Measurements from ENCODE around the gene ITLN2. TPM values are rescaled to one million over a fixed set of nuclear protein-coding genes. Genes with fewer than 3 reads are reported as not detected.
"Not testable (repeated sequence)": the region's sequence is repeated elsewhere in the genome, so short reads cannot be mapped to it uniquely, and the experiment has no call there.

Gene ITLN2
- polyA plus RNA-seq, 1 of the 3 experiments (the other 2 are of a cell fraction), result not detected

- H2AFZ ChIP-seq (ENCODE audit: low read depth), result no peak overlapping the region
- H3K36me3 ChIP-seq (replicated peaks in 1 of 2; ENCODE audit: control insufficient read depth in 1 of 2, insufficient read depth in 2 of 2, low read length in 1 of 2), result no peaks in the 10 kb centered on the region
- TF ChIP-seq ZBTB33 (IDR thresholded peaks at IDR 0.05; ENCODE audit: borderline replicate concordance, low read depth), result no peak
- TF ChIP-seq CHD2 (IDR thresholded peaks at IDR 0.05; ENCODE audit: low read length, partially characterized antibody), result no peak
- no peak for TF ChIP-seq MAX (IDR thresholded peaks at IDR 0.05; ENCODE audit: low read depth)
- TF ChIP-seq RAD21 (IDR thresholded peaks at IDR 0.05; ENCODE audit: low read length), result no peak
- no peak for TF ChIP-seq NFIC (IDR thresholded peaks at IDR 0.05; ENCODE audit: borderline replicate concordance)
- no peak for TF ChIP-seq IRF3 (IDR thresholded peaks at IDR 0.05; ENCODE audit: low read depth, low read length)
- TF ChIP-seq EP300 (IDR thresholded peaks at IDR 0.05; ENCODE audit: borderline replicate concordance in 1 of 2, low read depth in 1 of 2, low read length in 1 of 2), result no peak
- no peak for TF ChIP-seq TEAD4 (IDR thresholded peaks at IDR 0.05; ENCODE audit: borderline replicate concordance, insufficient read depth)
- TF ChIP-seq RCOR1 (IDR thresholded peaks at IDR 0.05; ENCODE audit: low read length), result no peak
- TF ChIP-seq ELF1 (IDR thresholded peaks at IDR 0.05), result no peak
- TF ChIP-seq USF2 (IDR thresholded peaks at IDR 0.05; ENCODE audit: borderline replicate concordance, low read depth, low read length), result no peak
- no peak for TF ChIP-seq SMC3 (IDR thresholded peaks at IDR 0.05; ENCODE audit: low read depth, low read length)
- TF ChIP-seq RFX5 (IDR thresholded peaks at IDR 0.05; ENCODE audit: low read length), result no peak
- peaks cover 49% of the 10 kb centered on the region; the same call in 1 of the 2 replicates for H3K27me3 ChIP-seq (ENCODE audit: insufficient read depth)
- no peak overlapping the region for H3K27ac ChIP-seq (ENCODE audit: low read depth in 2 of 2, low read length in 1 of 2)
- no peaks in the 10 kb centered on the region for H3F3A ChIP-seq (replicated peaks; ENCODE audit: insufficient read depth)
- no peak overlapping the region for H3K9ac ChIP-seq
- H3K79me2 ChIP-seq (ENCODE audit: insufficient read depth), result no peaks in the 10 kb centered on the region
- no peak overlapping the region for H3K4me3 ChIP-seq (ENCODE audit: low read depth in 2 of 2, low read length in 1 of 2)
- 33% methylated on average over 2 of the region's 2 CpGs for WGBS (ENCODE audit: low lambda C conversion rate)
- CTCF ChIA-PET, result interaction anchor here (1.9 kb wide), 1 partner anchor 10 kb away, joined by 5 read pairs; no protein-coding TSS in a partner anchor
- no peaks in the 10 kb centered on the region for H3K9me2 ChIP-seq
- no peak overlapping the region for H3K4me2 ChIP-seq
- no peak for DNase-seq
- H4K20me1 ChIP-seq (ENCODE audit: insufficient read depth), result no peaks in the 10 kb centered on the region
- POLR2A ChIA-PET, result no interaction called here
- no peaks in the 10 kb centered on the region for H3K9me3 ChIP-seq
- H3K4me1 ChIP-seq (ENCODE audit: control insufficient read depth in 1 of 2, insufficient read depth in 2 of 2, low read depth in 1 of 2, low read length in 1 of 2), result no peaks in the 10 kb centered on the region
Measured at GRCh38 chr1:160949881-160950280, 4.7 kb downstream of the ITLN2 start.

GRCh38 chr1:160949216-160949880 lies 5.3 kb downstream of the ITLN2 start:
- H3K9ac ChIP-seq; H3K36me3 ChIP-seq (replicated peaks in 1 of 2; ENCODE audit: control insufficient read depth in 1 of 2, insufficient read depth in 2 of 2, low read length in 1 of 2); H3F3A ChIP-seq (replicated peaks; ENCODE audit: insufficient read depth); H4K20me1 ChIP-seq (ENCODE audit: insufficient read depth); DNase-seq; POLR2A ChIA-PET; H3K4me2 ChIP-seq; H3K4me1 ChIP-seq (ENCODE audit: control insufficient read depth in 1 of 2, insufficient read depth in 2 of 2, low read depth in 1 of 2, low read length in 1 of 2); H3K4me3 ChIP-seq (ENCODE audit: low read depth in 2 of 2, low read length in 1 of 2); H3K9me3 ChIP-seq; H3K79me2 ChIP-seq (ENCODE audit: insufficient read depth); H2AFZ ChIP-seq (ENCODE audit: low read depth); CTCF ChIA-PET; H3K9me2 ChIP-seq; H3K27ac ChIP-seq (ENCODE audit: low read depth in 2 of 2, low read length in 1 of 2): not testable (repeated sequence)
- WGBS (ENCODE audit: low lambda C conversion rate), result 23% methylated on average over 7 of the region's 7 CpGs
- peaks cover 49% of the 10 kb centered on the region; the same call in 1 of the 2 replicates for H3K27me3 ChIP-seq (ENCODE audit: insufficient read depth)

- H3K4me2 ChIP-seq; H3K9me3 ChIP-seq; H3K27ac ChIP-seq (ENCODE audit: low read depth in 2 of 2, low read length in 1 of 2); H3K4me1 ChIP-seq (ENCODE audit: control insufficient read depth in 1 of 2, insufficient read depth in 2 of 2, low read depth in 1 of 2, low read length in 1 of 2); H2AFZ ChIP-seq (ENCODE audit: low read depth); H3F3A ChIP-seq (replicated peaks; ENCODE audit: insufficient read depth); POLR2A ChIA-PET; H3K9me2 ChIP-seq; H3K36me3 ChIP-seq (replicated peaks in 1 of 2; ENCODE audit: control insufficient read depth in 1 of 2, insufficient read depth in 2 of 2, low read length in 1 of 2); H3K9ac ChIP-seq; DNase-seq; H3K4me3 ChIP-seq (ENCODE audit: low read depth in 2 of 2, low read length in 1 of 2); H4K20me1 ChIP-seq (ENCODE audit: insufficient read depth); H3K79me2 ChIP-seq (ENCODE audit: insufficient read depth); CTCF ChIA-PET: not testable (repeated sequence)
- WGBS (ENCODE audit: low lambda C conversion rate), result 17% methylated on average over 6 of the region's 7 CpGs
- peaks cover 44% of the 10 kb centered on the region for H3K27me3 ChIP-seq (ENCODE audit: insufficient read depth)
Measured at GRCh38 chr1:160947174-160947759, 7.3 kb downstream of the ITLN2 start.
